SU-DHL-6 (cell line): ENCODE results near the gene PPARA.

Experiments used
- H2AFZ ChIP-seq: fragments of 200-600 bp; sonication (generic); 2 replicates; pipeline ENCODE4 v1.6.1; 2014; ENCODE audit warnings: low read depth, mild to moderate bottlenecking, moderate library complexity, mixed read lengths, antibody characterized with exemption, low read length; ENCODE audit not compliant: severe bottlenecking
- H3F3A ChIP-seq: fragments of 200-600 bp; shearing (Covaris generic); 2 replicates; pipeline ENCODE4 v1.6.0; 2016; ENCODE audit warnings: antibody characterized with exemption, mild to moderate bottlenecking; ENCODE audit not compliant: insufficient read depth
- H3K27ac ChIP-seq: fragments of 200-600 bp; sonication (generic); 2 replicates; pipeline ENCODE4 v1.5.1; 2016; ENCODE audit warnings: low read depth, mild to moderate bottlenecking, low read length, moderate library complexity, mixed read lengths
- H3K27me3 ChIP-seq: fragments of 200-600 bp; sonication (generic), shearing (Covaris generic); 2 replicates; pipeline ENCODE4 v1.6.0; 2014; ENCODE audit warnings: mild to moderate bottlenecking, low read length
- H3K36me3 ChIP-seq: fragments of 200-600 bp; sonication (generic); 2 replicates; pipeline ENCODE4 v1.6.1; 2014; ENCODE audit warnings: mild to moderate bottlenecking, low read length, mixed read lengths
- H3K4me2 ChIP-seq: fragments of 300-600, 200-600 bp; shearing (Covaris generic), sonication (generic); 2 replicates; pipeline ENCODE4 v1.6.0; 2014; ENCODE audit warnings: low read length, low read depth, mild to moderate bottlenecking; ENCODE audit not compliant: poor library complexity, severe bottlenecking
- H3K4me3 ChIP-seq: fragments of 200-600 bp; sonication (generic); 2 replicates; pipeline ENCODE4 v1.5.1; 2014; ENCODE audit warnings: antibody characterized with exemption, low read length, mild to moderate bottlenecking, mixed read lengths; ENCODE audit not compliant: insufficient read depth, poor library complexity, severe bottlenecking
- H3K79me2 ChIP-seq: fragments of 200-600 bp; sonication (generic); 2 replicates; pipeline ENCODE4 v1.6.1; 2014; ENCODE audit warnings: mild to moderate bottlenecking, low read length, moderate library complexity; ENCODE audit not compliant: insufficient read depth
- H3K9ac ChIP-seq: fragments of 200-600 bp; sonication (generic); 2 replicates; pipeline ENCODE4 v1.7.0; 2014; ENCODE audit warnings: mild to moderate bottlenecking, low read length
- H3K9me2 ChIP-seq: fragments of 200-600 bp; sonication (generic); replicated peaks from 2 replicates; pipeline ENCODE4 v1.6.1; 2014; ENCODE audit warnings: low read length; ENCODE audit not compliant: insufficient read depth
- H3K9me3 ChIP-seq: fragments of 200-600 bp; sonication (generic); 2 replicates; pipeline ENCODE4 v1.6.1; 2014; ENCODE audit warnings: low read length, mixed read lengths; ENCODE audit not compliant: insufficient read depth
- H4K20me1 ChIP-seq: fragments of 200-600 bp; sonication (generic); 2 replicates; pipeline ENCODE4 v1.6.1; 2014; ENCODE audit warnings: low read depth, mild to moderate bottlenecking, antibody characterized with exemption, low read length, moderate library complexity, mixed read lengths
- CTCF ChIP-seq: fragments of 200-600 bp; sonication (generic); IDR thresholded peaks from one replicate; pipeline ENCODE4 v1.5.1; 2017; ENCODE audit warnings: antibody characterized with exemption, mild to moderate bottlenecking, low read length, moderate library complexity; ENCODE audit not compliant: insufficient read depth, poor library complexity, severe bottlenecking
- EZH2phosphoT487 ChIP-seq: fragments of 200-600 bp; sonication (generic), shearing (Covaris generic); conservative IDR thresholded peaks from 2 replicates; pipeline ENCODE4 v1.6.1; 2018; ENCODE audit warnings: mild to moderate bottlenecking, antibody characterized with exemption, low read length, moderate library complexity, mixed read lengths

PPARA gene

GRCh38 chr22:46274381-46274780 lies 124.1 kb downstream of the PPARA start:
- no peak overlapping the region for H3K9ac ChIP-seq
- H4K20me1 ChIP-seq, result no peaks in the 10 kb centered on the region
- no peak overlapping the region for H3K27ac ChIP-seq
- no peaks in the 10 kb centered on the region for H3K36me3 ChIP-seq
- no peak overlapping the region for H3K4me2 ChIP-seq
- no peaks in the 10 kb centered on the region for H3K9me2 ChIP-seq
- TF ChIP-seq CTCF (no peak), EZH2phosphoT487 (no peak)
- no peak overlapping the region for H3K4me3 ChIP-seq
- H3K27me3 ChIP-seq, result no peaks in the 10 kb centered on the region
- no peak overlapping the region for H2AFZ ChIP-seq
- H3F3A ChIP-seq, result no peaks in the 10 kb centered on the region
- no peaks in the 10 kb centered on the region for H3K9me3 ChIP-seq
- no peaks in the 10 kb centered on the region for H3K79me2 ChIP-seq

GRCh38 chr22:46275455-46276122 lies 125.3 kb downstream of the PPARA start:
- no peaks in the 10 kb centered on the region for H3K27me3 ChIP-seq
- H2AFZ ChIP-seq, result peak overlapping the region; percentile 87
- no peaks in the 10 kb centered on the region for H3K9me3 ChIP-seq
- TF ChIP-seq CTCF, result no peak
- no peaks in the 10 kb centered on the region for H3K9me2 ChIP-seq
- H3K36me3 ChIP-seq, result no peaks in the 10 kb centered on the region
- H3K79me2 ChIP-seq, result no peaks in the 10 kb centered on the region
- H3K4me3 ChIP-seq, result no peak overlapping the region
- H4K20me1 ChIP-seq, result no peaks in the 10 kb centered on the region
- H3K27ac ChIP-seq, result no peak overlapping the region
- H3K4me2 ChIP-seq, result no peak overlapping the region
- no peaks in the 10 kb centered on the region for H3F3A ChIP-seq
- no peak overlapping the region for H3K9ac ChIP-seq

- Histone ChIP-seq H3K36me3 (no peaks in the 10 kb centered on the region), H3K79me2 (no peaks in the 10 kb centered on the region), H3K27me3 (no peaks in the 10 kb centered on the region), H3K9ac (no peak overlapping the region), H4K20me1 (no peaks in the 10 kb centered on the region), H3K4me3 (no peak overlapping the region), H2AFZ (no peak overlapping the region), H3K4me2 (no peak overlapping the region), H3K9me2 (no peaks in the 10 kb centered on the region), H3F3A (no peaks in the 10 kb centered on the region), H3K27ac (no peak overlapping the region), H3K9me3 (no peaks in the 10 kb centered on the region)
- TF ChIP-seq EZH2phosphoT487 (no peak), CTCF (no peak)
Observed at GRCh38 chr22:46276563-46276962, 126.2 kb downstream of the PPARA start.
